ENCODE data around the gene NDUFS2.
"Not testable (repeated sequence)": the region's sequence is repeated elsewhere in the genome, so short reads cannot be mapped to it uniquely, and the experiment has no call there.

NDUFS2 gene

DNA sequence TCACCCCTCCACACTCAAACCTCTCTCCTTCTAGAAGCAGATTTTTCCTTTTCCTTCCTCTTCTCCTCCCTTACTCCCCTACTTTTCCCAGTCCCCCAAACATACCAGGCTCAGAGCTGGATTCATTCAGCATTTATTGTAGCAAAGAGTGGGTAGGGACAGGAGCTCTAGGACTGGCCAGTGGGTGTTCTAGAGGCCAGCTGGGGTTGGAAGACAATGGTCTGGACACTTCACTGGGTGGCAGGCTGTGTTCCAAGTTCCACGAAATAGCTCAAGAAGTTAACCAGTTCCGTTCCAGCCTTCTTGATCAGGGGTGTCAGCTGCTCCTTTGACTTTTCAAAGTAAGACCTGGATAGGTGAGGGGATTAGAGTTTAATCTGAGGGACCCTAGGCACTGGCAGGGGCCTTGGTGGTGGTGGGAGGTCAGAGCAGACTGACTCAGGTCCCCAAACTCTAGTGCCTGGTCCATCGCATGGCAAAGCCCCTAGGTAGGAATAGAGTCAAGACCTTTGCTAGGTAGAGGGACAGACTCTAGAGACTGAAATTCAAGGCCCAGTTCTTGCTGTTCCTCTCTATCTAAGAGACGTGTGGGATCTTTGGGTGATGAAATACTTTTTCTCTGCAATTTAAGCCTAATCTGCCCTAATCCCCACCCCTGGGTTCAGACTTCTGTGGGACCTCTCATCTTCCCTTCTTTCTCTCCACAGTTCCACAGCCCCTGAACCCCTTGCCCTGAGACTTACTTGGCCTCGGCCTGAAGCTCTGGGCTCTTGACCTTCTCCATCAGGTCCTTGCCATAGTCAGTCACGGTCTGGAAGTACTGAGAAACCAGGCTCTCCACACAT, 20.2 kb downstream of the NDUFS2 start:
- no peaks in the 10 kb centered on the region for H4K20me1 ChIP-seq (ENCODE audit: insufficient read depth, low read length, poor library complexity, severe bottlenecking)
- no peaks in the 10 kb centered on the region for H3K36me3 ChIP-seq (ENCODE audit: insufficient read depth, low read length)
- no peak overlapping the region for H3K4me2 ChIP-seq (ENCODE audit: low read depth, low read length, poor library complexity, severe bottlenecking)
- H2AFZ ChIP-seq (ENCODE audit: low read length), result no peak overlapping the region
- no peaks in the 10 kb centered on the region for H3K27me3 ChIP-seq (ENCODE audit: insufficient read depth, low read length, poor library complexity, severe bottlenecking)
- H3K4me3 ChIP-seq (ENCODE audit: low read length, poor library complexity, severe bottlenecking), result no peak overlapping the region
- no peaks in the 10 kb centered on the region for H3K9me2 ChIP-seq (replicated peaks; ENCODE audit: low read depth, low read length)
- no peaks in the 10 kb centered on the region for H3F3A ChIP-seq (ENCODE audit: low read depth)
- H3K9ac ChIP-seq (ENCODE audit: low read depth, low read length, poor library complexity, severe bottlenecking), result no peak overlapping the region
- H3K4me1 ChIP-seq (ENCODE audit: insufficient read depth, low read length, poor library complexity, severe bottlenecking), result peaks cover 29% of the 10 kb centered on the region
- H3K79me2 ChIP-seq (ENCODE audit: insufficient read depth, low read length), result 0 out of 2 replicates have a peak, but pooled peaks cover 4% of the 10 kb centered on the region
- H3K9me3 ChIP-seq (ENCODE audit: insufficient read depth, low read depth, low read length), result no peaks in the 10 kb centered on the region
- TF ChIP-seq EZH2phosphoT487 (IDR thresholded peaks at IDR 0.05; ENCODE audit: borderline replicate concordance), result no peak
- TF ChIP-seq, protein P1, sequence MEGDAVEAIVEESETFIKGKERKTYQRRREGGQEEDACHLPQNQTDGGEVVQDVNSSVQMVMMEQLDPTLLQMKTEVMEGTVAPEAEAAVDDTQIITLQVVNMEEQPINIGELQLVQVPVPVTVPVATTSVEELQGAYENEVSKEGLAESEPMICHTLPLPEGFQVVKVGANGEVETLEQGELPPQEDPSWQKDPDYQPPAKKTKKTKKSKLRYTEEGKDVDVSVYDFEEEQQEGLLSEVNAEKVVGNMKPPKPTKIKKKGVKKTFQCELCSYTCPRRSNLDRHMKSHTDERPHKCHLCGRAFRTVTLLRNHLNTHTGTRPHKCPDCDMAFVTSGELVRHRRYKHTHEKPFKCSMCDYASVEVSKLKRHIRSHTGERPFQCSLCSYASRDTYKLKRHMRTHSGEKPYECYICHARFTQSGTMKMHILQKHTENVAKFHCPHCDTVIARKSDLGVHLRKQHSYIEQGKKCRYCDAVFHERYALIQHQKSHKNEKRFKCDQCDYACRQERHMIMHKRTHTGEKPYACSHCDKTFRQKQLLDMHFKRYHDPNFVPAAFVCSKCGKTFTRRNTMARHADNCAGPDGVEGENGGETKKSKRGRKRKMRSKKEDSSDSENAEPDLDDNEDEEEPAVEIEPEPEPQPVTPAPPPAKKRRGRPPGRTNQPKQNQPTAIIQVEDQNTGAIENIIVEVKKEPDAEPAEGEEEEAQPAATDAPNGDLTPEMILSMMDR (conservative IDR thresholded peaks at IDR 0.05; ENCODE audit: low read length), result no peak

DNA sequence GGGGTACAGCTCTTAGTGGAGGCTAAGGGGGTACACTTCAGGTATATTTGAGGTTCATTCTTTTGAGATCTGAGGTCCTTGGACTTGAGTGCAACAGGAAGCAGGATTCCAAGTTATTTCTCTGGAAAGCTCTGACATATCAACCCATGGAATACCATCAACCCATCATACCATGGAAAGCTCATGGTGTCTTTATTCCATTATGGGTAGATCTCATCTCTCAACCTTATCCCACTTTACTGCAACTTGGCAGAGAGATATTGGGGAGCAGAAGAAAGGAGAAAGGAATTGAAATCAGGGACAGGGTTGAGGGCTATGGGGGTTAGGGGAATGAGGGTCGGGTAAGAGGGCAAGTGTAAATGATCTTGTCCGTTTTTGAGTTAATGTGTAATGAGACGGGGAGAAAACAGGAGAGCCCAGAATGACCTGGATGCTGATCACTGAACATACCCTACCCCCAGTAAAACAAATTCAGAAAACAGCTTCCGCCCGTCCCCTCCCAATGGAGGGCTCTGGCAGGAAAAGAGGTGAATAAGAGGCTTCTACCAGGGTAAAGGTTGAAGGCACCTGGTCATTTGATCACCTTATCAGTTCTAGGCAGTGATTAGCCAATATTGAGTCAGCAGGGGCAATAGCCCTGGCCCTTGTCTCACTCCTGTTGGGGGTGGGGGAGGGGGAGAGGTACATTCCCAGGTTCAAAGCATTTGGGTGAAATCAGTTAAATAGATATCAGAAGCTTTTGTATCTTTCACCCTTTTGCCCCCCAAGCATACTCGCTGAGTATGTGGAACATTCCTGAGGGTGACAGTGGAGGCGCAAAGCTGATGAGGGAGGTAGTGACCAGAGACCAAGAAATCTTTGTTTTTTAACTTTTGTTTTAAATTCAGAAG, 21.9 kb downstream of the NDUFS2 start:
- Histone ChIP-seq H3K79me2 (ENCODE audit: insufficient read depth, low read length) (0 out of 2 replicates have a peak, but pooled peaks cover 4% of the 10 kb centered on the region), H3K9me2 (replicated peaks; ENCODE audit: low read depth, low read length) (no peaks in the 10 kb centered on the region), H3K4me2 (ENCODE audit: low read depth, low read length, poor library complexity, severe bottlenecking) (no peak overlapping the region), H3K4me1 (ENCODE audit: insufficient read depth, low read length, poor library complexity, severe bottlenecking) (peaks cover 21% of the 10 kb centered on the region), H3K9ac (ENCODE audit: low read depth, low read length, poor library complexity, severe bottlenecking) (no peak overlapping the region), H2AFZ (ENCODE audit: low read length) (no peak overlapping the region), H3K4me3 (ENCODE audit: low read length, poor library complexity, severe bottlenecking) (no peak overlapping the region), H4K20me1 (ENCODE audit: insufficient read depth, low read length, poor library complexity, severe bottlenecking) (no peaks in the 10 kb centered on the region), H3F3A (ENCODE audit: low read depth) (no peaks in the 10 kb centered on the region), H3K27me3 (ENCODE audit: insufficient read depth, low read length, poor library complexity, severe bottlenecking) (no peaks in the 10 kb centered on the region), H3K9me3 (ENCODE audit: insufficient read depth, low read depth, low read length) (no peaks in the 10 kb centered on the region), H3K36me3 (ENCODE audit: insufficient read depth, low read length) (no peaks in the 10 kb centered on the region; the same call in 1 of the 2 replicates)
- TF ChIP-seq EZH2phosphoT487 (IDR thresholded peaks at IDR 0.05; ENCODE audit: borderline replicate concordance), result no peak
- TF ChIP-seq, protein P1 (conservative IDR thresholded peaks at IDR 0.05; ENCODE audit: low read length), result no peak

DNA sequence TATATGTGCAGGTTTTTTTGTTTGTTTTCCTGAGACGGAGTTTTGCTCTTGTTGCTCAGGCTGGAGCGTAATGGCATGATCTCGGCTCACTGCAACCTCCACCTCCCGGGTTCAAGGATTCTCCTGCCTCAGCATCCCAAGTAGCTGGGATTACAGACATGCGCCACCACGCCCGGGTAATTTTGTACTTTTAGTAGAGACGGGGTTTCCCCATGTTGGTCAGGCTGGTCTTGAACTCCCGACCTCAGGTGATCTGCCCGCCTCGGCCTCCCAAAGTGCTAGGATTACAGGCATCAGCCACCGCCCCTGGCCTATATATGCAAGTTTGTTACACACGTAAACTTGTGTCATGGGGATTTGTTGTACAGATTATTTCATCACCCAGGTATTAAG, 22.5 kb downstream of the NDUFS2 start:
- not testable (repeated sequence) for H3K27me3 ChIP-seq (ENCODE audit: insufficient read depth, low read length, poor library complexity, severe bottlenecking); H4K20me1 ChIP-seq (ENCODE audit: insufficient read depth, low read length, poor library complexity, severe bottlenecking); H2AFZ ChIP-seq (ENCODE audit: low read length); H3K9ac ChIP-seq (ENCODE audit: low read depth, low read length, poor library complexity, severe bottlenecking); H3K4me3 ChIP-seq (ENCODE audit: low read length, poor library complexity, severe bottlenecking); H3F3A ChIP-seq (ENCODE audit: low read depth); H3K79me2 ChIP-seq (ENCODE audit: insufficient read depth, low read length); H3K9me2 ChIP-seq (replicated peaks; ENCODE audit: low read depth, low read length); H3K36me3 ChIP-seq (ENCODE audit: insufficient read depth, low read length); H3K9me3 ChIP-seq (ENCODE audit: insufficient read depth, low read depth, low read length); H3K4me2 ChIP-seq (ENCODE audit: low read depth, low read length, poor library complexity, severe bottlenecking)
- H3K4me1 ChIP-seq (ENCODE audit: insufficient read depth, low read length, poor library complexity, severe bottlenecking), result peaks cover 21% of the 10 kb centered on the region
